ENCODE data around the gene SSBP4.
"Not testable (repeated sequence)": the region's sequence is repeated elsewhere in the genome, so short reads cannot be mapped to it uniquely, and the experiment has no call there.

Gene SSBP4

GRCh38 chr19:18419195-18419698 lies at the start of gene SSBP4:
SSBP4 (plus strand) TSS chr19:18419398; CDS start chr19:18419649, 251 bp downstream.
- DNase-seq (ENCODE audit: low spot score), result peak; percentile 98

GRCh38 chr19:18373407-18373891 lies 45.7 kb upstream of the SSBP4 start:
- DNase-seq (ENCODE audit: low spot score), result no peak

DNA sequence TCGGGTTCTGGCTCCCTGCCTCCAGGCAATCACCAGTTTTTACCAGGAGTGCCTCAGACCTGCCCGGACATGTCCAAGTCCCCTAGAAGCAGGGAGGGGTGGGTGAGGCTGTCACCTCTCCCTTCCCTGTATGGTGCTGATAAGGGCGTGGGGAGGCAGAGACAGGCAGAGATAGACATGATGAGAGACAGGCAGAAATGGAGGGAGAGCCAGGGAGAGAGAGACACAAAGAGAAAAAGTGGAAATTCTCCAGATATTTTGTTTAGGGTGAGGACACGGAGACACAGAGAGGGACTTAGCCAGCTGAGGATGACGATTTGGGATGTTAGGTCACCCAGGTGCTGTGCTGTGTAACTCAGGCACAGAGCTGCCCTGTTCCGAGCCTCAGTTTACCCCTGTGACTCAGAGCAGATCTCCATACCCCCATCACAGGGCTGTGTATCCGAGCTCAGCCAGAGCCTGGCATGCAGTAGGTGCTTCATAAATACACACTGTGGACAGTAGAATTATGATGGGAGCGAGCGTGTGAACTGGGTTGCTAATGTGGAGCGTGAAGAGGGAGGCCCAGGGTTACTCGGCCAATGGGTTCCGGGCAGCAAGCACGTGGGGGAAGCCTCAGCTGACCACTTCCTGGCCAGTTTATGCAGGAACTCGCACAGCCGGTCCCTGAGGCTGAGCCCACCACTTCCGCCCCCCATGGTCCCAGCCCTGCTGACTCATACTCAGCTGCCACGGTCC lies 45.1 kb upstream of the SSBP4 start:
- DNase-seq (ENCODE audit: low spot score), result peak; percentile 77

DNA sequence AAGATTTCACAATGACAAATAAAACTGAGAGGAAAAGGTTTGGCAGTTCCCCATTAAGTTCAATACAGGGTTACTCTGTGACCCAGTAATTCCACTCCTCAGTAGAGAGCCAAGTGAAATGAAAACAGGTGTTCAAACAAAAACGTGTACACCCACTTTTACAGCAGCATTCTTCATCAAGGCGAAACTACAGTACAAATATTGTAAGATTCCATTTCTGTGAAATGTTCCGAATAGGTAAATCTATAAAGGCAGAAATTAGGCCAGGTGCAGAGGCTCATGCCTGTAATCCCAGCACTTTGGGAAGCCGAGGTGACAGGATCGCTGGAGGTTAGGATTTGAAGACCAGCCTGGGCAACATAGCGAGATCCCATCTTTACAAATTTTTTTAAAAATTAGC lies 42.2 kb upstream of the SSBP4 start:
- peak; percentile 9 for DNase-seq (ENCODE audit: low spot score)

DNA sequence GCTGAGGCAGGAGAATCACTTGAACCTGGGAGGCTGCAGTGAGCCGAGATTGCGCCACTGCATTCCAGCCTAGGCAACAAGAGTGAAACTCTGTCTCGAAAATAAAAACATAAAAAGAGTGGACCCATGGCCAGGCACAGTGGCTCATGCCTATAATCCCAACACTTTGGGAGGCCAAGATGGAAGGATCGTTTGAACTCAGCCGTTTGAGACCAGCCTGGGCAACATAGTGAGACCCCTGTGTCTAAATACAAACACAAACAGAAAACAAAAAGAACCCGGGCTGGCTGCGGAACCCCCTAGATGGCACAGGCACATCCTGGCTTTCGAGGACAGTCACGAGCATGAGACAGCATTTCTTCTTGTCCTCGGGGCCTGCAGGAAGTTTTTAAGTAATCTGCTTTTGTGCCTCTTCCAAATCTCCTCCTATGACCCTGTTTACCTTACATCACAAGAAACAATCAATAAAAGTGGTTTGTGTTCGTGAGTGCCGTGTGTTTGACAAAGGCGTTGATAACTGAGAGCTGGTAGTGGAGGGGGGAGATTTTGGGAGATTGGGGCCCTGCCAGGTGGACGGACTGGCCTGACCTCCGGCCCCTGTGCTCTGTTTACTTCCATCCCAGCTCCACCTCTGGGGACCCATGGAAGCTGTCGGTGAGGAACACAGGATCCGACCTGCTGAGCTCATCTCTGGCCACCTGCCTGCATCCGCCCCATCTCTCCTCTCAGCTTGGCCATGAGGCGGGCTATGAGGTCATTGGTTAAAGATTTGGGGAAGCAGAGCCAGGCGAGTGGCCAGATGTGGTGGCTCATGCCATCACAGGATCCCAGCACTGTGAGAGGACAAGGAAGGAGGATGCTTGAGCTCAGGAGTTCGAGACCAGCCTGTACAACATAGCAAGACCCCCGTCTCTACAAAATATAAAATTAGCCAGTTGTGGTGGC lies 39.1 kb upstream of the SSBP4 start:
- DNase-seq (ENCODE audit: low spot score), result peak; percentile 85

- DNase-seq (ENCODE audit: low spot score), result no peak
These were observed 38.4 kb upstream of the SSBP4 start for GRCh38 chr19:18380843-18381242.

DNA sequence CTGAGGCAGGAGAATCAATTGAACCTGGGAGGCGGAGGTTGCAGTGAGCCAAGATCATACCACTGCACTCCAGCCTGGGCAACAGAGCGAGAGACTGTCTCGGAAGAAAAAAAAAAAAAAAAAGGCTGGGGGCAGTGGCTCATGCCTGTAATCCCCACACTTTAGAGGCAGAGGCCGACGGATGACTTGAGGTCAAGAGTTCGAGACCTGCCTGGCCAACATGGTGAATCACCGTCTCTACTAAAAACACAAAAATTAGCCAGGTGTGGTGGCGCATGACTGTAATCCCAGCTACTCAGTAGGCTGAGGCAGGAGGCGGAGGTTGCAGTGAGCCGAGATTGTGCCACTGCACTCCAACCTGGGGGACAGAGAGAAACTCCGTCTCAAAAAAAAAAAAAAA lies 35.6 kb upstream of the SSBP4 start:
- DNase-seq (ENCODE audit: low spot score), result not testable (repeated sequence)

DNA sequence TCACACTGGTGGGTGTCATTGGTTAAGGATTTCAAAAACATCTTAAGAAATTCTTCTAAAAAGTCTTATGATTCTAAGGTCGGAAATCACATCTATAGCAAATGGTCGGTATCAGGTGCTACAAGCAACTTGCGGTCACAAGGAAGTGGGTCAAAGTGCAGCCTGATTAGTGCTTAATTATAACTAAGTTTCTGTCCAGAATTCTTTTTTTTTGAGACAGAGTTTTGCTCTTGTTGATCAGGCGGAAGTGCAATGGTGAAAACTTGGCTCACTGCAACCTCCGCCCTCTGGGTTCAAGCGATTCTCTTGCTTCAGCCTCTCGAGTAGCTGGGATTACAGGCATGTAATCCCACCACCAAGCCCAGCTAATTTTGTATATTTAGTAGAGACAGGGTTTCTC lies 34.4 kb upstream of the SSBP4 start:
- DNase-seq (ENCODE audit: low spot score), result no peak

GRCh38 chr19:18385359-18385674 lies 33.9 kb upstream of the SSBP4 start:
- DNase-seq (ENCODE audit: low spot score), result no peak

- DNase-seq (ENCODE audit: low spot score), result peak; percentile 98
These were observed 33.3 kb upstream of the SSBP4 start, which contains the start of gene GDF15 for GRCh38 chr19:18385675-18386542. GDF15 (plus strand) TSS chr19:18386158; CDS start chr19:18386190, 32 bp downstream.

GRCh38 chr19:18386543-18387271 lies 32.5 kb upstream of the SSBP4 start:
- peak; percentile 53 for DNase-seq (ENCODE audit: low spot score)

DNA sequence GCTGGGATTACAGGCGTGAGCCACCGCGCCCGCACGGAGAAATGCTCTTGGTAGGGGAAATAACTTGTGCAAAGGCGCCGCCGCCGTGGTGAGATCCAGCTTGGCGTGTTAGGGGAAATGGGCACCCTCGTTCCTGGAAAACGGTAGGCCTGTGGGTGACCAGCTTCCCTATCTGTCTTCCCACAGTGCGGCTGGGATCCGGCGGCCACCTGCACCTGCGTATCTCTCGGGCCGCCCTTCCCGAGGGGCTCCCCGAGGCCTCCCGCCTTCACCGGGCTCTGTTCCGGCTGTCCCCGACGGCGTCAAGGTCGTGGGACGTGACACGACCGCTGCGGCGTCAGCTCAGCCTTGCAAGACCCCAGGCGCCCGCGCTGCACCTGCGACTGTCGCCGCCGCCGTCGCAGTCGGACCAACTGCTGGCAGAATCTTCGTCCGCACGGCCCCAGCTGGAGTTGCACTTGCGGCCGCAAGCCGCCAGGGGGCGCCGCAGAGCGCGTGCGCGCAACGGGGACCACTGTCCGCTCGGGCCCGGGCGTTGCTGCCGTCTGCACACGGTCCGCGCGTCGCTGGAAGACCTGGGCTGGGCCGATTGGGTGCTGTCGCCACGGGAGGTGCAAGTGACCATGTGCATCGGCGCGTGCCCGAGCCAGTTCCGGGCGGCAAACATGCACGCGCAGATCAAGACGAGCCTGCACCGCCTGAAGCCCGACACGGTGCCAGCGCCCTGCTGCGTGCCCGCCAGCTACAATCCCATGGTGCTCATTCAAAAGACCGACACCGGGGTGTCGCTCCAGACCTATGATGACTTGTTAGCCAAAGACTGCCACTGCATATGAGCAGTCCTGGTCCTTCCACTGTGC lies 30.9 kb upstream of the SSBP4 start:
- DNase-seq (ENCODE audit: low spot score), result peak; percentile 57

DNA sequence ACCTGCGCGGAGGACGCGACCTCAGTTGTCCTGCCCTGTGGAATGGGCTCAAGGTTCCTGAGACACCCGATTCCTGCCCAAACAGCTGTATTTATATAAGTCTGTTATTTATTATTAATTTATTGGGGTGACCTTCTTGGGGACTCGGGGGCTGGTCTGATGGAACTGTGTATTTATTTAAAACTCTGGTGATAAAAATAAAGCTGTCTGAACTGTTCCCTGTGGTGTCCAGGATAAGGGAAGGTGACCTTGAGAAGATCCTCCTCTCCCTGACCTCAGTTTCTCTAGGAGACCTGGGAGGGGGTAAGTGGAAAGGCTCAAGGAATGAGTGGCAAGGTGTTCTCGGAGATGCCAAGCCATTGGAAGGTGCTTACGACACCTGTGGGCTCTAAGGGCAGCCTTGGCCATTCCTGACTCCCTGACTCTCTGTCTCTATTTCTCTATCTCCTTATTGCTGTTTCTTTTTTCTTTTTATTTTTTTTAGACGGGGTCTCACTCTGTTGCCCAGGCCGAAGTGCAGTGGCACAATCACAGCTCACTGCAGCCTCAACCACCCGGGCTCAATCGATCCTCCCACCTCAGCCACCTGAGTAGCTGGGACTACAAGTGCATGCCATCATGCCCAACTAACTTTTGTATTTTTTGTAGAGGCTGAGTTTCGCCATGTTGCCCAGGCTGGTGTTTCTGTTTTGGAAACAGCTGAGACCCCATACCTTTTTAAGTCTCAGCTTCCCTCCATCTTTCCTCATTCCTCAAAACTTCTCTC lies 30.1 kb upstream of the SSBP4 start:
- no peak for DNase-seq (ENCODE audit: low spot score)

- no peak for DNase-seq (ENCODE audit: low spot score)
These were observed 29.5 kb upstream of the SSBP4 start for GRCh38 chr19:18389726-18390064.

- no peak for DNase-seq (ENCODE audit: low spot score)
These were observed 28.9 kb upstream of the SSBP4 start for GRCh38 chr19:18390065-18390907.

DNA sequence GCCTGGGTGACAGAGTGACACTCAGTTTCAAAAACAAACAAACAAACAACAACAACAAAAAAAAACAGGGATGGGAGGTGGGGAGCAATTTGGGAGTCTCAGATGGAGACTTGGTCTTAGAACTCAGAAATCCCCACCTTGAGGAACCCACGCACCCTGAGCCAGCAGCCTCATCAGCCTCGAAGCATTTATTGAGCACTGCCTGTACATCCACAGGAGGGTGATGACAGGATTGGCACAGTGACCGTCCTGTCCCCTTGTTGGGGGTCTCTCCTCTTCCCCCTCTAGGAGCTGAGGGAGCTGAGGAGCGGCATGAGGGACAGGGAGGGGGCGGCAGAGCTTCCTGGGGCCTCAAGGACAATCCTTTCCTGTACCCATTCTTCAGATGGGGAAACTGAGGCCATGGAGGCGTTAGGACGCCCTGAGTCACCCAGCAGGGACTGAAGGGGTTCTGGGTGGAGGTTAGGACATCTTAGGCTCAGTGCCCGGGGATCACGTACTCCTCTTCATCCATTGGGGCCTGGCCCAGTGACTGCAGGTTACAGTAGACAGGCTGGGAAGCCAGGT lies 27.6 kb upstream of the SSBP4 start:
- no peak for DNase-seq (ENCODE audit: low spot score)

DNA sequence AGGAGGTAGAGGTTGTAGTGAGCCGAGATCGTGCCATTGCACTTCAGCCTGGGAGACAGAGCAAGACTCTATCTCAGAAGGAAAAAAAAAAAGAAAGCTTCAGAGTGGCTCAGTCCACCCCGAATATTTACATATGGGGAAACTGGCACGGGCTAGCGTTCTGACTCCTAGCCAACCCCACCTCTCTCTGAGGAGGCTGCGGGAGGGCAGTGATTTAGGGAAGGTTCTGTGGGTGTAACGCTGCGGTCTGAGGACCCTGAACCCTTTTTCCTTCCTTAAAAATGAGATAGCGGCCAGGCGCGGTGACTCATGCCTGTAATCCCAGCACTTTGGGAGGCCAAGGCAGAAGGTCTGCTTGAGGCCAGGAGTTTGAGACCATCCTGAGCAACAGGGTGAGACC lies 26.8 kb upstream of the SSBP4 start:
- DNase-seq (ENCODE audit: low spot score), result no peak

GRCh38 chr19:18392926-18393325 lies 26.3 kb upstream of the SSBP4 start:
- no peak for DNase-seq (ENCODE audit: low spot score)

All from HuH-7.5 (cell line).